GM19328 (cell line): ENCODE data around the gene RNF166.
A peak's percentile ranks its signal among the peaks of the same experiment; 100 is the strongest.
"Not testable (repeated sequence)": the region's sequence is repeated elsewhere in the genome, so short reads cannot be mapped to it uniquely, and the experiment has no call there.

ENCODE experiments used
- ATAC-seq: cut with Tn5 transposase; IDR thresholded peaks from one replicate; pipeline ENCODE4 v1.9.1; 2021; ENCODE audit warnings: mild to moderate bottlenecking, moderate library complexity; ENCODE audit not compliant: unreplicated experiment

The RNF166 gene

GRCh38 chr16:88680554-88681083 is 25.6 kb downstream of the RNF166 start:
- ATAC-seq, result no peak

GRCh38 chr16:88678224-88678979 is 27.8 kb downstream of the RNF166 start:
- no peak for ATAC-seq

GRCh38 chr16:88677721-88678120 is 28.5 kb downstream of the RNF166 start:
- ATAC-seq, result no peak

GRCh38 chr16:88676502-88677242 is 29.5 kb downstream of the RNF166 start:
- no peak for ATAC-seq

- ATAC-seq, result no peak
Measured at GRCh38 chr16:88673716-88674379, 32.4 kb downstream of the RNF166 start.

GRCh38 chr16:88672776-88673175 is 33.4 kb downstream of the RNF166 start:
- ATAC-seq, result no peak

- ATAC-seq, result no peak
Measured at GRCh38 chr16:88671806-88672205, 34.4 kb downstream of the RNF166 start.

- no peak for ATAC-seq
Measured at GRCh38 chr16:88669980-88670379, 36.2 kb downstream of the RNF166 start.

- not testable (repeated sequence) for ATAC-seq
Measured at GRCh38 chr16:88669493-88669892, 36.7 kb downstream of the RNF166 start.

GRCh38 chr16:88667461-88667860 is 38.7 kb downstream of the RNF166 start:
- no peak for ATAC-seq

- ATAC-seq, result no peak
Measured at GRCh38 chr16:88665570-88665969, 40.6 kb downstream of the RNF166 start.

- no peak for ATAC-seq
Measured at GRCh38 chr16:88665148-88665547, 41.1 kb downstream of the RNF166 start.

GRCh38 chr16:88662843-88663606 is 43.2 kb downstream of the RNF166 start, which contains the start of gene MVD:
MVD (minus strand) TSS chr16:88663091; CDS start chr16:88663080, 11 bp downstream.
- peak; percentile 93 for ATAC-seq

- ATAC-seq, result no peak
Measured at GRCh38 chr16:88662222-88662842, 43.9 kb downstream of the RNF166 start.

- ATAC-seq, result no peak
Measured at GRCh38 chr16:88661468-88661867, 44.7 kb downstream of the RNF166 start.

- ATAC-seq, result no peak
Measured at GRCh38 chr16:88659160-88659559, 47.0 kb downstream of the RNF166 start.

- ATAC-seq, result no peak
Measured at GRCh38 chr16:88658714-88659113, 47.5 kb downstream of the RNF166 start.

GRCh38 chr16:88657371-88657770 is 48.8 kb downstream of the RNF166 start:
- ATAC-seq, result no peak

- no peak for ATAC-seq
Measured at GRCh38 chr16:88656291-88656980, 49.8 kb downstream of the RNF166 start.
